ENCODE data around the gene RAB38. TPM values are rescaled to one million over a fixed set of nuclear protein-coding genes. Genes with fewer than 3 reads are reported as not detected.

RAB38 gene
- total RNA-seq, 2 experiments from 2014 or later: 0.28 to 0.44 TPM

DNA sequence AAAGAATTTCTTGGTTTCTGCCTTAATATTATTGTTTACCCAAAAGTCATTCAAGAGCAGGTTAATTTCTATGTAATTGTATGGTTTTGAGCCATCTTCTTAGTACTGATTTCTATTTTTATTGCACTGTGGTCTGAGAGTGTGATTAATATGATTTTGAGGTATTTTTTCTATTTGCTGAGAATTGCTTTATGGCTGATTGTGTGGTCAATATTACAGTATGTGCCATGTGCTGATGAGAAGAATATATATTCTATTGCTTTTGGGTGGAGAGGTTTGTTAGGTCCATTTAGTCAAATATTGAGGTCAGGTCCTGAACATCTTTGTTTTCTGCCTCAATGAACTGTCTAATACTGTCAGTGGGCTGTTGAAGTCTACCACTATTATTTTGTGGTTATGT, 20.7 kb upstream of the RAB38 start:
- Mint-ChIP-seq H3K27me3 (peaks cover 4% of the 10 kb centered on the region), H3K4me1 (ENCODE audit: low read depth) (no peaks in the 10 kb centered on the region), H3K36me3 (ENCODE audit: low read depth) (peaks cover 15% of the 10 kb centered on the region), H3K27ac (no peak overlapping the region), H3K4me3 (no peak overlapping the region), H3K9me3 (peaks cover 16% of the 10 kb centered on the region)
- H3K4me3 ChIP-seq (ENCODE audit: low read length): no peak overlapping the region
- no peaks in the 10 kb centered on the region for H3K4me1 ChIP-seq (ENCODE audit: insufficient read depth, low read length)
- ChIA-PET POLR2A (no interaction called here), CTCF (no interaction called here)
- DNase-seq (no peak), ATAC-seq (ENCODE audit: poor library complexity) (no peak)
- no peaks in the 10 kb centered on the region for H3K27me3 ChIP-seq (ENCODE audit: control insufficient read depth in 1 of 2, insufficient read depth in 2 of 2, low read length in 2 of 2)
- TF ChIP-seq, protein P1, sequence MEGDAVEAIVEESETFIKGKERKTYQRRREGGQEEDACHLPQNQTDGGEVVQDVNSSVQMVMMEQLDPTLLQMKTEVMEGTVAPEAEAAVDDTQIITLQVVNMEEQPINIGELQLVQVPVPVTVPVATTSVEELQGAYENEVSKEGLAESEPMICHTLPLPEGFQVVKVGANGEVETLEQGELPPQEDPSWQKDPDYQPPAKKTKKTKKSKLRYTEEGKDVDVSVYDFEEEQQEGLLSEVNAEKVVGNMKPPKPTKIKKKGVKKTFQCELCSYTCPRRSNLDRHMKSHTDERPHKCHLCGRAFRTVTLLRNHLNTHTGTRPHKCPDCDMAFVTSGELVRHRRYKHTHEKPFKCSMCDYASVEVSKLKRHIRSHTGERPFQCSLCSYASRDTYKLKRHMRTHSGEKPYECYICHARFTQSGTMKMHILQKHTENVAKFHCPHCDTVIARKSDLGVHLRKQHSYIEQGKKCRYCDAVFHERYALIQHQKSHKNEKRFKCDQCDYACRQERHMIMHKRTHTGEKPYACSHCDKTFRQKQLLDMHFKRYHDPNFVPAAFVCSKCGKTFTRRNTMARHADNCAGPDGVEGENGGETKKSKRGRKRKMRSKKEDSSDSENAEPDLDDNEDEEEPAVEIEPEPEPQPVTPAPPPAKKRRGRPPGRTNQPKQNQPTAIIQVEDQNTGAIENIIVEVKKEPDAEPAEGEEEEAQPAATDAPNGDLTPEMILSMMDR (IDR thresholded peaks at IDR 0.05): no peak
- no peak overlapping the region for H3K27ac ChIP-seq (ENCODE audit: low read depth in 1 of 2, low read length in 2 of 2)
- no peaks in the 10 kb centered on the region for H3K36me3 ChIP-seq (ENCODE audit: insufficient read depth, low read length)
- H3K9me3 ChIP-seq (ENCODE audit: control insufficient read depth in 1 of 2, insufficient read depth in 1 of 2, low read length in 2 of 2): peaks cover 0 to 26% of the 10 kb centered on the region in 2 experiments
- intact Hi-C loops (cut with DNase I, micrococcal nuclease): no loop called here

DNA sequence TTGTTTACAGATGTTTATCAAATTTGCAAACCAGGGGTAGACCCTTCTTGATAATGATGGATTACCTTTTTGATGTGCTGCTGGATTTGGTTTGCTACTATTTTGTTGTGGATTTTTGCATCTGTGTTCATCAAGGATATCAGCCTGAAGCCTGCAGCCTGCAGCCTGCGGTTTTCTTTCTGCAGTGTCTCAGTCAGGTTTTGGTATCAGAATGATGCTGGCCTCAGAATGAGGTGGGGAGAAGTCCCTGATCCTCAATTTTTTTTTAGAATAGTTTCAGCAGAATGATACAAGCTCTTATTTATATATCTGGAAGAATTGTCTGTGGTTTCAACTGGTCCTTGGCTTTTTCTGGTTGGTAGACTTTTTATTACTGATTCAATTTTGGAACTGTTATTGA, 19.7 kb upstream of the RAB38 start:
- no peaks in the 10 kb centered on the region for H3K4me1 Mint-ChIP-seq (ENCODE audit: low read depth)
- no peaks in the 10 kb centered on the region for H3K27me3 ChIP-seq (ENCODE audit: control insufficient read depth in 1 of 2, insufficient read depth in 2 of 2, low read length in 2 of 2)
- H3K27ac ChIP-seq (ENCODE audit: low read depth in 1 of 2, low read length in 2 of 2): no peak overlapping the region
- TF ChIP-seq, protein P1 (IDR thresholded peaks at IDR 0.05): no peak
- no peak overlapping the region for H3K27ac Mint-ChIP-seq
- no peak for DNase-seq
- H3K4me3 ChIP-seq (ENCODE audit: low read length): no peak overlapping the region
- H3K4me3 Mint-ChIP-seq: no peak overlapping the region
- POLR2A ChIA-PET: no interaction called here
- CTCF ChIA-PET: no interaction called here
- H3K36me3 ChIP-seq (ENCODE audit: insufficient read depth, low read length): no peaks in the 10 kb centered on the region
- intact Hi-C loops (cut with DNase I, micrococcal nuclease): no loop called here
- no peak for ATAC-seq (ENCODE audit: poor library complexity)
- peaks cover 15% of the 10 kb centered on the region for H3K36me3 Mint-ChIP-seq (ENCODE audit: low read depth)
- H3K9me3 ChIP-seq (ENCODE audit: control insufficient read depth in 1 of 2, insufficient read depth in 1 of 2, low read length in 2 of 2): peaks cover 0 to 26% of the 10 kb centered on the region in 2 experiments
- peaks cover 4% of the 10 kb centered on the region for H3K27me3 Mint-ChIP-seq
- peaks cover 16% of the 10 kb centered on the region for H3K9me3 Mint-ChIP-seq
- no peaks in the 10 kb centered on the region for H3K4me1 ChIP-seq (ENCODE audit: insufficient read depth, low read length)

DNA sequence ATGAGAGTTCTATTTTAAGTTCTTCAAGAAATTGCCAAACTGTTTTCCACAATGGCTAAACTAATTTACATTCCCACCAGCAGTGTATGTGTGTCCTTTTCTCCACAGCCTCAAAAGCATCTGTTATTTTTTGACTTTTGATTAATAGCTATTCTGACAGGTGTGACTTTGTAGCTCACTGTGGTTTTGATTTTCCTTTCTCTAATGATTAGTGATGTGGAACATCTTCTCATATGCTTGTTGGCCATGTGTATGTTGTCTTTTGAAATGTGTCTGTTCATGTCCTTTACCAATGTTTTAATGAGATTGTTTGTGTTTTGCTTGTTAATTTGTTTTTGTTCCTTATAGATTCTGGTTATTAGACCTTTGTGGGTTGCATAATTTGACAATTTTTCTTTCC, 18.0 kb upstream of the RAB38 start:
- Mint-ChIP-seq H3K27me3 (peaks cover 4% of the 10 kb centered on the region), H3K9me3 (peaks cover 16% of the 10 kb centered on the region), H3K4me3 (no peak overlapping the region), H3K4me1 (ENCODE audit: low read depth) (no peaks in the 10 kb centered on the region), H3K36me3 (ENCODE audit: low read depth) (peaks cover 15% of the 10 kb centered on the region), H3K27ac (no peak overlapping the region)
- intact Hi-C loops (cut with DNase I, micrococcal nuclease): no loop called here
- ChIA-PET POLR2A (no interaction called here), CTCF (no interaction called here)
- DNase-seq: no peak
- Histone ChIP-seq H3K9me3 (ENCODE audit: control insufficient read depth in 1 of 2, insufficient read depth in 1 of 2, low read length in 2 of 2) (peaks cover 0 to 26% of the 10 kb centered on the region in 2 experiments), H3K4me1 (ENCODE audit: insufficient read depth, low read length) (no peaks in the 10 kb centered on the region), H3K36me3 (ENCODE audit: insufficient read depth, low read length) (no peaks in the 10 kb centered on the region), H3K27me3 (ENCODE audit: control insufficient read depth in 1 of 2, insufficient read depth in 2 of 2, low read length in 2 of 2) (no peaks in the 10 kb centered on the region), H3K4me3 (ENCODE audit: low read length) (no peak overlapping the region), H3K27ac (ENCODE audit: low read depth in 1 of 2, low read length in 2 of 2) (no peak overlapping the region)
- ATAC-seq (ENCODE audit: poor library complexity): no peak
- TF ChIP-seq, protein P1 (IDR thresholded peaks at IDR 0.05): no peak
